Esophagus squamous epithelium (tissue), 5 donors: ENCODE results near the gene TSPEAR. TPM values are rescaled to one million over a fixed set of nuclear protein-coding genes. Genes with fewer than 3 reads are reported as not detected.

Experiments
- DNase-seq: peaks from one replicate; lab custom pipeline; 2025; lab: John Stamatoyannopoulos, UW
- H3K27ac ChIP-seq, 4 donors: fragments of 200-600 bp; sonication (generic); one replicate each; pipeline ENCODE4 v1.5.1; 2016 to 2019; ENCODE audit warnings: mild to moderate bottlenecking in 1 of 4
- H3K27me3 ChIP-seq, 4 donors: fragments of 200-600 bp; sonication (generic); 1 replicate in 3 of 4; 2 replicates in 1 of 4; pipeline versions ENCODE4 v1.5.1 to v1.6.0; 2017 to 2021; ENCODE audit warnings: antibody characterized with exemption in 1 of 4
- H3K36me3 ChIP-seq, 3 donors: fragments of 200-600 bp; sonication (generic); one replicate each; pipeline ENCODE4 v1.5.1; 2016 to 2019
- H3K4me1 ChIP-seq, 3 donors: fragments of 200-600 bp; sonication (generic); one replicate each; pipeline ENCODE4 v1.5.1; 2017 to 2019
- H3K4me3 ChIP-seq, 4 donors: fragments of 200-600 bp; sonication (generic); 1 replicate in 3 of 4; 2 replicates in 1 of 4; pipeline ENCODE4 v1.5.1; 2016 to 2019; ENCODE audit warnings: mild to moderate bottlenecking in 2 of 4, moderate library complexity in 1 of 4
- H3K9me3 ChIP-seq, 3 donors: fragments of 200-600 bp; sonication (generic); one replicate each; pipeline ENCODE4 v1.5.1; 2016 to 2019
- POLR2A ChIP-seq, 4 donors: fragments of 450-650 bp; IDR thresholded peaks; one replicate each; pipeline ENCODE4 v1.6.1; 2017; ENCODE audit warnings: antibody characterized with exemption in 4 of 4, mild to moderate bottlenecking in 4 of 4, moderate library complexity in 3 of 4
- WGBS, 2 donors: methylation state at CpG; one replicate each; pipeline ENCODE4 v1.1.5; 2018; 5-methylcytosine and 5-hydroxymethylcytosine counted together
- intact Hi-C: fragments of 100-400 bp; cut with DNase I; formaldehyde crosslinking; loops from one replicate; pipeline ENCODE4 v1.15.0; 2022
- total RNA-seq, 4 donors: library from RNA; depleted of rRNA; stranded (reverse); fragments of >200 nt; gene quantifications; one replicate each; pipeline ENCODE4 v1.1.0, GENCODE V29; 2016
- TF ChIP-seq, protein P1 (sequence below), 6 experiments: fragments of 450-650 bp in 4 of 6; fragments of 200-600 bp in 2 of 6; sonication (generic) in 2 of 6; IDR thresholded peaks; one replicate each; pipeline ENCODE4 v1.5.1; 2016 to 2019; ENCODE audit warnings: antibody characterized with exemption in 6 of 6, mild to moderate bottlenecking in 4 of 6, moderate library complexity in 4 of 6
- donor health status: DM: yes; HTN: yes; CAD: no.

The TSPEAR gene
- total RNA-seq, 4 donors from 2014 or later: not detected

GRCh38 chr21:44568667-44569556 is 142.5 kb downstream of the TSPEAR start:
- DNase-seq: no peak
- TF ChIP-seq POLR2A (IDR thresholded peaks at IDR 0.05): no peak
- TF ChIP-seq, protein P1, sequence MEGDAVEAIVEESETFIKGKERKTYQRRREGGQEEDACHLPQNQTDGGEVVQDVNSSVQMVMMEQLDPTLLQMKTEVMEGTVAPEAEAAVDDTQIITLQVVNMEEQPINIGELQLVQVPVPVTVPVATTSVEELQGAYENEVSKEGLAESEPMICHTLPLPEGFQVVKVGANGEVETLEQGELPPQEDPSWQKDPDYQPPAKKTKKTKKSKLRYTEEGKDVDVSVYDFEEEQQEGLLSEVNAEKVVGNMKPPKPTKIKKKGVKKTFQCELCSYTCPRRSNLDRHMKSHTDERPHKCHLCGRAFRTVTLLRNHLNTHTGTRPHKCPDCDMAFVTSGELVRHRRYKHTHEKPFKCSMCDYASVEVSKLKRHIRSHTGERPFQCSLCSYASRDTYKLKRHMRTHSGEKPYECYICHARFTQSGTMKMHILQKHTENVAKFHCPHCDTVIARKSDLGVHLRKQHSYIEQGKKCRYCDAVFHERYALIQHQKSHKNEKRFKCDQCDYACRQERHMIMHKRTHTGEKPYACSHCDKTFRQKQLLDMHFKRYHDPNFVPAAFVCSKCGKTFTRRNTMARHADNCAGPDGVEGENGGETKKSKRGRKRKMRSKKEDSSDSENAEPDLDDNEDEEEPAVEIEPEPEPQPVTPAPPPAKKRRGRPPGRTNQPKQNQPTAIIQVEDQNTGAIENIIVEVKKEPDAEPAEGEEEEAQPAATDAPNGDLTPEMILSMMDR (IDR thresholded peaks at IDR 0.05): no peak
- peaks cover 0 to 4% (median 0%) of the 10 kb centered on the region in 3 donors for H3K9me3 ChIP-seq
- H3K36me3 ChIP-seq: no peaks in the 10 kb centered on the region
- peaks cover 0 to 5% (median 0%) of the 10 kb centered on the region in 3 donors for H3K4me1 ChIP-seq
- 49 to 71% methylated on average over 2 to 7 of the region's 27 CpGs for WGBS, 2 donors
- H3K27me3 ChIP-seq: peaks cover 0 to 32% (median 0%) of the 10 kb centered on the region in 4 donors
- no peak overlapping the region for H3K4me3 ChIP-seq
- intact Hi-C loops: no loop called here
- H3K27ac ChIP-seq: no peak overlapping the region

- Histone ChIP-seq H3K36me3 (no peaks in the 10 kb centered on the region), H3K27me3 (peaks cover 0 to 26% (median 0%) of the 10 kb centered on the region in 4 donors), H3K4me1 (no peaks in the 10 kb centered on the region), H3K9me3 (peaks cover 0 to 4% (median 0%) of the 10 kb centered on the region in 3 donors), H3K27ac (no peak overlapping the region), H3K4me3 (no peak overlapping the region)
- intact Hi-C loops: no loop called here
- TF ChIP-seq POLR2A (IDR thresholded peaks at IDR 0.05): no peak
- WGBS, 2 donors: 70% methylated on average over 2 to 4 of the region's 12 CpGs
- DNase-seq: no peak
These were observed 143.1 kb downstream of the TSPEAR start for GRCh38 chr21:44568261-44568660.

DNA sequence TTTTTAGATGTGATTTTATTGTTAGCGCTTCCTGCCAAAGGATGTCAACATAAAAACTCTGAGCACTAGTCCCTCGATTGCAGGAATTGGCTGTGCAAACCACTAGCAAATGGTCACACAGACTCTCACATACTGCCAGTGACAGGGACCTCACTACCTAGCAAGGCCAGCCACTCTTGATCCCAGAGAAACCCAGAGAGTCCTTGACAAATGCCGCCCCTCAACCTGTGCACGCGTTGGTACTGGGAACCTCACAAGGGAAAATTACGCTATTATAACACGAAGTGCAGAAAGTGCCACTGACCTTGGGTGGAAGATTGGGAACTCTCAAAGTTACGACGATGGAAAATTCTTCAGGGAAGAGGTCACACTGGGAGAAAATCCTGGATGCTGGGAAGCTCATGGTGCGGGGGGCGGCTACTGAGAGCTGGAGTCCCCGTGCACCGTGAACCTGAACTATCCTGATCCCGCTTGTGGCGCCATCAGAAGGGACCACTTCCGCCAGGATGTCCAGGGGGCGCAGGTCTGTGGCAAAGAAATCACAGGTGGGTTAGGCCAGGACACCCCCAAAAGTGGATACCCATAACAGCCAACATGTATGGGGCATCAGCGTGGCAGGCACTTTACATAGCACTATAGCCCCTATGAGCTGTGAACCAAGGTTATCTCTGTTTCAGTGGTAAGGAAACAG is 143.7 kb downstream of the TSPEAR start:
- DNase-seq: no peak
- intact Hi-C loops: no loop called here

GRCh38 chr21:44566403-44566802 is 145.0 kb downstream of the TSPEAR start:
- WGBS, 2 donors: 20 to 27% methylated on average over 1 of the region's 1 CpG

More for the DNA sequence above, 143.7 kb downstream of the TSPEAR start:
- peaks cover 0 to 20% (median 0%) of the 10 kb centered on the region in 4 donors for H3K27me3 ChIP-seq
- H3K27ac ChIP-seq: no peak overlapping the region
- H3K4me1 ChIP-seq: no peaks in the 10 kb centered on the region
- H3K36me3 ChIP-seq: no peaks in the 10 kb centered on the region
- WGBS, 2 donors: 92 to 94% methylated on average over 15 to 18 of the region's 18 CpGs
- TF ChIP-seq, protein P1 (IDR thresholded peaks at IDR 0.05): no peak
- no peak for TF ChIP-seq POLR2A (IDR thresholded peaks at IDR 0.05)
- peaks cover 0 to 4% (median 0%) of the 10 kb centered on the region in 3 donors for H3K9me3 ChIP-seq
- no peak overlapping the region for H3K4me3 ChIP-seq

DNA sequence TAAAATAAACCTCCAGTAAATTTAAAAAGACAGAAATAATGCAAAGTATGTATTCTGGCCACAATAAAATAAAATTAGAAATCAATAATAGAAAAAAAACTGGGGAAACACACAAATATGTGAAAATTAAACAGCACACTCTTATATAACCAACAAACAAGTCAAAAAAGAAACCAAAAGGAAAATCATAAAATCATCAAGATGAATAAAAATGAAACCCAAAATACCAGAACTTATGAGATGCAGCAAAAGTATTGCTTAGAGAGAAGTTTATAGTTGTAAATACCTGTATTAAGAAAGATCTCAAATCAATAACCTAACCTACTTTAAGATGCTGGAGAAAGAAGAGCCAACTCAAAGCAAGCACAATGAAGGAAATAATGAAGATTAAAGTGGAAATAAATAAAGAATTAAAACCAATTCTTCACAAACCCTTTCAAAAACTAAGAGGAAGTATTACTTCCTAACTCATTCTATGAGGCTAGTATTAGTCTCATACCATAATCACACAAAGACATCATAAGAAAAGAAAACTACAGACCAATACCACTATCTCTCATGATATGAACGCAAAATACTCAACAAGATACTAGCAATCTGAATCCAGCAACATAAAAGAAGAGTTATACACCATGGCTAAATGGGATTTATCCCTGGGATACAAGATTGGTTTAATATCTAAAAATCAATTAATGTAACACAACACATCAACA is 146.3 kb downstream of the TSPEAR start:
- Histone ChIP-seq H3K4me3 (no peak overlapping the region), H3K4me1 (no peaks in the 10 kb centered on the region), H3K9me3 (no peaks in the 10 kb centered on the region), H3K27me3 (peaks cover 0 to 16% (median 0%) of the 10 kb centered on the region in 4 donors), H3K36me3 (no peaks in the 10 kb centered on the region), H3K27ac (no peak overlapping the region)
- intact Hi-C loops: no loop called here
- DNase-seq: no peak
- 0 to 47% methylated on average over 1 of the region's 1 CpG for WGBS, 2 donors
- no peak for TF ChIP-seq POLR2A (IDR thresholded peaks at IDR 0.05)
- TF ChIP-seq, protein P1 (IDR thresholded peaks at IDR 0.05): no peak

More at GRCh38 chr21:44566403-44566802, 145.0 kb downstream of the TSPEAR start:
- no peak for DNase-seq
- TF ChIP-seq, protein P1 (IDR thresholded peaks at IDR 0.05): no peak
- no peak for TF ChIP-seq POLR2A (IDR thresholded peaks at IDR 0.05)
- intact Hi-C loops: no loop called here
- H3K27me3 ChIP-seq: peaks cover 0 to 20% (median 0%) of the 10 kb centered on the region in 4 donors
- no peaks in the 10 kb centered on the region for H3K36me3 ChIP-seq
- no peak overlapping the region for H3K4me3 ChIP-seq
- H3K27ac ChIP-seq: no peak overlapping the region
- peaks cover 0 to 3% (median 0%) of the 10 kb centered on the region in 3 donors for H3K9me3 ChIP-seq
- no peaks in the 10 kb centered on the region for H3K4me1 ChIP-seq
